Measurements from ENCODE around the gene SLC9A3.

Gene SLC9A3

DNA sequence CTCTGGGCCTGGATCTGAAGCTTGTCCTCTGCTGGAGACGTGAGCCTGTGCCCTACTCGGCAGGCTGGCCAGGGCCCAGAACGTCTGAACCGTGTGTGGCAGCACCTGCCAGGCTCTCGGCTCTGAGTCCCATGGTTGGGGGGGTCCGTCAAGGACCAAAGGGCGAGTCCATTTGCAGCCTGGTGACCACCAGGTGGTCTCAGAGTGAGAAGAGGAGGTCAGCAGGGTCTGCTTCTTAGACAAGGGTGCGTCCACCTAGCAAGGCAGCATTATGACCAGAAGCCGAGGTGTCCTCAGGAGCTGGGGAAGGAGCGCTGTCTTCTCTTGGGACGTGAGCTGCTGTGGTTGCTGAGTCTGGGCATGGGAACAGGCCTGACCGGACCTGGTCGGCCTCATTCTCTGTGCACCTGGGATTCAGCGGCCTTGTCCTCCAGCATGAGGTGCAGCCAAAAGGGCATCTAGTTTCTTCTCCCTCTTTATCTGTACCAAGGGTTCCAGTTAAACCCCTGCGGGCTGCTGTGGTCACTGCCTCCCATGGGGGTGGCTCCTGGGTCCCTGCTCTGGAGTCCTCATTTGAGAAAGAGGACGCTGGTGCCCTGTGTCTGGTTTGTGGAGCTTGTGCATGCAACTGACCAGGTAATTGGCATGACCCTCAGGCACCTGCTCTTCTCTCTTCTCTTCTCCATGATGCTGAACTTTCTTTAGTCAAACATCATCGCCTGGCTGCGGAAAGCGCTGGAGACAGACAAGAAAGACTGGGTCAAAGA is 66.9 kb downstream of the SLC9A3 start:
- DNase-seq, result no peak

DNA sequence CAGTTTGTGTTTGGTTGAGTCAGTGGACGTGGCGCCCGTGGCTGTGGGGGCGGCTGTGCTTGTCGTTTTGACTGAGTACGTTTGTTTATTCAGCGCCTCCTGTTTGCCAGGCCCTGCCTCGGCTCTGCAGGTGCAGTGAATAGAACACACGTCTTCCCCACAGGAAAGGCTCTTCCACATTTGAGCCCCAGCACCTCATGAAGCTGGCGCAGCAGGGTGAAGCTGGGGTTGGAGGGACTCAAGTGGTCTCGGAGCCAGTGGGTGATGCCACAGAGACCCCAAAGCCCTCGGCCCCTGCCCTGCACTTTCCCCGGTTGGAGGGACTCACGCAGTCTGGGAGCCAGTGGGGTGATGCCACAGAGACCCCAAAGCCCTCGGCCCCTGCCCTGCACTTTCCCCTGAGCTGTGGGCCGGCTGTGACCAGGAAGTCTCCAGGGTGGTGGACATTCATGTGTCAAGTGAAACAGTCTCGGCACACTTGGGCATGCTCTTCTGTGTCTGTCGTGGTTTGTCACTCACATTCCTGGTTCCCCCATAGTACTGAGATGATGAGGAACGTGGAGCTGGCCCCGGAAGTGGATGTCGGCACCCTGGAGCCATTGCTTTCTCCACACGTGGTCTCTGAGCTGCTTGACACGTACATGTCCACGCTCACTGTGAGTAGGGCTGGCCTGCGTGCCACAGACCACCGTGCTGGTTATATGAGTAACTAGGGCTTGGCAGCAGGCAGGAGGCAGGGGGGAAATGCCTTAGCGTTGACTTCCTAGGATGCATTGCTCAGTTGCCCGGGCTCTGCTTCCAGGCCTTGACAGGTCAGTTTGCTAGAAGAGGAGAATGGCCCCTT is 67.7 kb downstream of the SLC9A3 start:
- no peak for DNase-seq

DNA sequence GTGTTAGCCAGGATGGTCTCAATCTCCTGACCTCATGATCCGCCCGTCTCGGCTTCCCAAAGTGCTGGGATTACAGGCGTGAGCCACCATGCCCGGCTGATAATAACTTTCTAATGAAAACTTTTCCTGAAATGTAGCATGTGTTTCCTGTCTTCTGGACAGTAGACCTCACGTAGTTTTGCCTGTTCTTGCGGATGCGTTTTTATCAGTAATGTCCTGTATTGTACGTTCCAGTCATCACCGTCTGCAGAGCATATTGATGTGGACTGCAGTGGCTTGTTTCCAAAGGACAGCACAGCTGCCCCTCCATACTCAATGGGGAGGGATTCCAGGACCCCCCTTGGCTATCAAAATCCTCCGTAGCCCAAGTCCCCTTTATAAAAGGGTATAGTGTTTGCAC is 68.4 kb downstream of the SLC9A3 start:
- DNase-seq, result no peak

DNA sequence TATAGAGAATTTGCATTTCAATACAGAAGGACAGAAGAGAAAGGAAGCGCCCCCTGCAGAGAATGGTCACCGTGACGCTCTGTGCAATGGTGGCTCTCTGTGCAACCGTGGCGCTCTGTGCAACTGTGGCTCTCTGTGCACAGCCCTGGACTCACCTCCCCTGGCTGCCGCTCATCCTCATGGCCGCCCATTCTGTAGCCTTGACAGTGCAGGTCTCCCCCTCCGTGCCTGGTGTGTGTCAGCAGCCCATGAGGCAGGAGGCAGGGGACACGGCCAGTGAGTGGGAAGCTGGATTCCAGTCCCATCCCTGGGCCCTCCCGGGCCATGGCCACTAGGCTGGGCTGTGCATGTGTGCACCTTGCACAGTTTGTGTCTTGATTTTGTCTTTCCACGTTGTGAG is 69.3 kb downstream of the SLC9A3 start:
- DNase-seq, result no peak

DNA sequence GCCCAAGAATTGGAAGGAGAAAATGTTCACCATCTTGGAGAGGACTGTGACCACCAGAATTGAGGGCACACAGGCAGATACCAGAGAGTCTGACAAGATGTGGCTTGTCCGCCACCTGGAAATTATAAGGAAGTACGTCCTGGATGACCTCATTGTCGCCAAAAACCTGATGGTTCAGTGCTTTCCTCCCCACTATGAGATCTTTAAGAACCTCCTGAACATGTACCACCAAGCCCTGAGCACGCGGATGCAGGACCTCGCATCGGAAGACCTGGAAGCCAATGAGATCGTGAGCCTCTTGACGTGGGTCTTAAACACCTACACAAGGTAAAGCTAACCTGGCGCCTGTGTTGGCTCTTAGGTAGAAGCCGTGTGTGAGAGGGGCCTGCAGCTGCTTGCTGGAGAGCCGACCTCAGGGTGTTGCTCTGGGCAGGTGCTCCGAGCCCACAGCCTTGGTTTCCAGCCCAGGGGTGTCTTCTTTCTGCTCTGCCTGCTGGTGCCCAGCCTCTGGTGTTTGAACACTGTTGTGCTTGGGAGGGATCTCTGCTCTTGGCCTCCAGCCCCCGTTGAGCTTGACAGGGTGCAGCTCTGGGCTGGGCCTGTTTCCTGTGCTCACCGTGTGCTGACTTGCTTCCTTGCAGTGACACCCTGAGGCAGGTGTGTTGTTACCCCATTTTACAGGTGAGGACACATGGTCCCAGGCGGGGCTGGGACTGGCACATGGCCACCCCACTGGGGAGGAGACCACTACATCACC is 70.3 kb downstream of the SLC9A3 start:
- no peak for DNase-seq

DNA sequence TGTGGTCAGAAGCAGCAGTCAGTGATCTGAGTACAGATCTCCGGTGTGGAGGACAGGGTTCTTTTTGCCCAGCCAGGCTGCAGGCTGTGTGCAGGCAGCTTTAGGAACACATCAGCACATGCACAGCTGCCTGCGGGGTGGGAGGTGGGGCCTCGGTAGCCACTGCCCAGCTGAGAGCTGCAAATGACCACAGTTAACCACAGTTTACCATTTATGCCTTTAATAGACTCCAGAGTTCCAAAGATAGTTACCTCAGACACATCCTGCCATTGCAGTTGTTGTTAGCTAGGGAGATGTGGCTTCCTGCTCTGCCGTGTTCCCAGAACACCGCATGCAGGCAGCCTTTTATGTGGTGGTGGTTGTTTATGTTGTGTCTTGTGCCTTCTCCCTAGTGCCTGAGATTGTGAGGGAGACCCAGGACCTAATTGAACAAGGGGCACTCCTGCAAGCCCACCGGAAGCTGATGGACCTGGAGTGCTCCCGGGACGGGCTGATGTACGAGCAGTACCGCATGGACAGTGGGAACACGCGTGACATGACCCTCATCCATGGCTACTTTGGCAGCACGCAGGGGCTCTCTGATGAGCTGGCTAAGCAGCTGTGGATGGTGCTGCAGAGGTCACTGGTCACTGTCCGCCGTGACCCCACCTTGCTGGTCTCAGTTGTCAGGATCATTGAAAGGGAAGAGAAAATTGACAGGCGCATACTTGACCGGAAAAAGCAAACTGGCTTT is 71.1 kb downstream of the SLC9A3 start:
- no peak for DNase-seq

DNA sequence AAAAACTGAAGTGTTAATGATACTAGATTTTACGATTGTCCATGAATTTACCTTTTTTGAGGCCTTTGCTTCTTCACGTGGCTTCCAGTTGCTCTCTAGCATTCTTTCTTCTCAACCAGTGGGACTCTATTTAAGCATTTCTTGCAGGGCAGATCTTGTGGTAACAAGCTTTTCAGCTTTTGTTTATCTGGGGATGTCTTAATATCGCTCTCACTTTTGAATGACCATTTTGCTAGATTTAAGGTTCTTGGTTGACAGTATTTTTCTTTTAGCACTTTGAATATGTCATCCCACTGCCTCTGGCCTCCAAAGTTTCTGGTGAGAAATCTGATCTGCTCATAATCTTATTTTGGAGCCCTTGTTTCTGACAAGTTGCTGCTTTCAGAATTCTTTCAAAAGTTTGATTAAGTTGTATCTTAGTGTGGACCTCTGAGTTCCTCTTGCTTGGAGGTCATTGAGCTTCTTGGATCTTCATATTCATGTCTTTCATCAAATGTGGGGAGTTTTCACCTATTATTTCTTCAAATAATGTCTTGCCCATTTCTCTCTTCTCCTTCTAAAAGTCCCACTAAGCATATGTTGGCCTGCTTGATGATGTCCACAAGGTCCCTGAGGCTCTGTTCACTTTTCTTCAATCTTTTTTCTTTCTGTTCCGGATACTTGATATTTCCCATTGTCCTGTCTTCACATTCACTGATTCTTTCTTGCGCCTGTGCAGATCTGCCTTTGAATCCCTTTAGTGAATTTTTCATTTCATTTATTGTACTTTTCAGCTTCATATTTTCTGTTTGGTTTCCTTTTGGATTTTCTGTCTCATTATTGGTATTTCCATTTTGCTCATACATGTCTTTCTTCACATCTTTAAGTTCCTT is 72.4 kb downstream of the SLC9A3 start:
- DNase-seq, result no peak

DNA sequence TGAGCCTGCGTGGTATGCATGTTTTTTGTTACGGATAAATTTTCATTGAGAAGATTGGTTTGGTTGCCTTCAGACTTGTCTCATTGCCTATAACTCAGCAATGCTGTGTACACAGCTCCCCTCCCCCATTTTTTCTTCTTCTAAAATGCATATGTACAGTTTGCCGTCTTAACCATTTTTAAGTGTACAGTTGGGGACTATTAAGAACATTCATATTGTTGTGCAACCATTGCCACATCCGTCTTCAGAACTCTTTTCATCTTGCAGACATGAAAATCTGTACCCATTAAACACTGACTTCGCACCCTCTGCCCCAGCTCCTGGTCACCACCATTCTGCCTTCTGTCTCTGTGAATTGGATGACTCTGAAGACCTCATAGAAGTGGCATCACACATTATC is 75.1 kb downstream of the SLC9A3 start:
- no peak for DNase-seq

DNA sequence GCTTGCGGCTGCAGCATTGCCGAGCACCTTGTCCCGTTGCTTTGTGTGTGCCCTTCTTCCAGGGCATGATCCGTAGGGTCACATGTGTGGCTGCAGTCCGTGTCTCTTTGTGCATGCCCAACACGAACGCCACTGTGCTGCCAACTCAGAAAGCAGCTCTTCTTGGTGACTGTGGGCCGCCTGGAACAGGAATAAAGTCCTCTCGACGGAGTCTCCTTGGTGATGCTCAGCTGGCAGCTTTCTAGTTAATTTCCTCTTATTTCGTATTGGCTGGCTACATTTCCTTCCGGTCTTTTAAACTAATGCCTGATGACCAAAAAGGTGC is 75.5 kb downstream of the SLC9A3 start:
- DNase-seq, result no peak

DNA sequence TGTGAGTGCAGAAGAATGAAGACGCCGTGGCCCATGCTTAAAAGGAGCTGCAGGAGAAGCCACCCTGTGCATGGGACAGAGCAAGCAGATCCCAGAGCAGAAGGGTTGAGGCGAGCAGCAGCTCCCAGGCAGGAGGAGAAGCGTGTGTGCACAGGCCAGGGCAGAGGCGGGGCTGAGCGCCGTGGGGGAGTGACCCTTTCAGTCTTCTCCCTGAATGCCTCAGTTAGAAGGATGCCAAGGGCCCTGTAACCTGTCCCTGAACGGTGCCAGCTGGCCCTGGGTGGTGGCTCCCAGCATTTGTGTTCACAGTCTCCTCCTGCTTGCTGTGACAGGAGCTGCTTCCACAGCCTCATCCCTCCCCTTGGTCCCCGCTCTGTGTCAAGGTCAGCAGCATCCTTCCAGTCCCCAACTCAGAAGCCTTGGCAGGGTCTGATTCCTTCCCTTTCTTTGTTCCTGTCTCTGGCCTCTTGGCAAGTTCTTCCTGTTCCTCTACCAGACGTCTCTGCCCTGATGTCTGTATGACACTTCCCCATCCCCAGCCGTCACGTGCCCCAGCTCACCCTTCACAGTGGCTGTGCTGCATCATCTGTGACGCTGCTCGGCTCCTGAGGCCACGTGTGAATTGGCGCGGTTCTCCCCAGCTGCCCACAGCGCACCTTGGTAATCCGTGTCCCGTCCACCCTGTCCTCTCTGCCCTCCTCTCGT is 76.0 kb downstream of the SLC9A3 start:
- DNase-seq, result no peak

DNA sequence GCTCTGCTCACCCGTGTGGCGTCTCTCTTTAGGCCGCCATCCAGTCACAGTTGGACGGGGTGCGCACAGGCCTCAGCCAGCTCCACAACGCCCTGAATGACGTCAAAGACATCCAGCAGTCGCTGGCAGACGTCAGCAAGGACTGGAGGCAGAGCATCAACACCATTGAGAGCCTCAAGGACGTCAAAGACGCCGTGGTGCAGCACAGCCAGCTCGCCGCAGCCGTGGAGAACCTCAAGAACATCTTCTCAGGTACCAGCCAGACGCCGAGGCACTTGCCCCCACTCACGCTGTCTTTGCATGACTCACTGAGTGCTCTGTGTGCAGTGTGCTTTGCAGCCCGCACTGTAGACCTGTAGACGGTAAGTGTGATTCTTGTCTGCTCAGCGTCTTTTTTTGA is 76.7 kb downstream of the SLC9A3 start:
- DNase-seq, result no peak

DNA sequence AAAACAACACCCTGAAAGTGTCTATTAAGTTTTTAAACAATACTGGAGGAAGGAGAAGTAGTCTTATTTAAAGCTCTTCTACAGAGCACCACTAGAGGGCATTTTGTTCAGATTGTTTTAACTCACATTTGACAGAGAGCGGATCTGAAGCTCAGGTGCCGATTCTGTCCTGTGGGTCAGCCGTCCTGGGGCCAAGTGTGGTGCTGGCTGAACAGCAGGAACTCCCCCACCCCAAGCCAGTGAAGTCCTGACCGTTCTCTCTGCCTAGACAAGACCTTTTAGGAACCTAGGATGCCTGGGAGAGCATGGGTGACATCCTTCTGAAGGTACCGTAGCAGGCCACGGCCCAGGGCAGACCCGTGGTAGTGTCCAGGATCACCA is 77.4 kb downstream of the SLC9A3 start:
- DNase-seq, result peak in 2 of 3 experiments; percentile 34 to 61

DNA sequence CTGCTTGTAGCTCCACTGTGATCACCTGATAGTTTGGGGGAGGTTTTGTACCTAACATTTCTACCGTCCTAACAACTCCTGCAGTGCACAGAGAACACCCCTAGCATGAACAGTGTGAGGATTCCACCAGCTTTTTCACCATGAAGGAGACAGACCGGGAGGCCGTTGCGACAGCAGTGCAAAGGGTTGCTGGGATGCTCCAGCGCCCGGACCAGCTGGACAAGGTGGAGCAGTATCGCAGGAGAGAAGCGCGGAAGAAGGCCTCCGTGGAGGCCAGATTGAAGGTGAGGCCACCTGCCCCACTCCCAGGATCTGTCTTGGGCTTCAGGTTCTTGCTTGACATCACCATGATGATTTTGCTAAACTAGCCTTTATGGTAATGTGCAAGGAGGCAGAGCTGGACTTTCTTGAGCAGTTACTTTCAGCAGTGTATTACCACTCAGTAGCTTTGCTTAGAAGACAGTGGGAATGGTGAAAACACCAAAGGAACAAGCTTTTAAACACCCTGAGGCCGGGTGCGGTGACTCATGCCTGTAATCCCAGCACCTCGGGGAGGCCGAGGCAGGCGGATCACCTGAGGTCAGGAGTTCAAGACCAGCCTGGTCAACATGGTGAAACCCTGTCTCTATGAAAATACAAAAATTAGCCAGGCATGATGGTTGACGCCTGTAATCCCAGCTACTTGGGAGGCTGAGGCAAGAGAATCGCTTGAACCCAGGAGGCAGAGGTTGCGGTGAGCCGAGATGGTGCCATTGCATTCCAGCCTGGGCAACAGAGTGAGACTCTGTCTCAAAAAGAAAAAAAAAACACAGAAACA is 78.0 kb downstream of the SLC9A3 start:
- DNase-seq, result no peak

DNA sequence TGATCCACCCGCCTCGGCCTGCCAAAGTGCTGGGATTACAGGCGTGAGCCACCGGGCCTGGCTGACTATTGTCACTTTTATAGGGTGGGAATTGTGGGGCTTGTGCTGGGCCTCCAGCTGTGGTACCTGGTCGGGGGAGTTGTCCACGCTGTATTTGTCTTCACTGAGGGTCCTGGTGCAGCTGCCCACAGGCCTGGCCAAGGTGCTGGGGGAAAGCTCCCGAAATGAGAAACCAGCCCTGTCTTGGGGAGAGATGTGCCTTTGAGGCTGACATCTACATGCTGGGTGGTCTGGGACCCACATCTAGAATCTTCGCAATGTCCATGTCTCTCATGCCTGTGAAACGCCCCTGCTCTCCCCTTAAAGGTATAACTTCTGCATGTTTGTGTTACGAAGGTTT is 78.7 kb downstream of the SLC9A3 start:
- no peak for DNase-seq

DNA sequence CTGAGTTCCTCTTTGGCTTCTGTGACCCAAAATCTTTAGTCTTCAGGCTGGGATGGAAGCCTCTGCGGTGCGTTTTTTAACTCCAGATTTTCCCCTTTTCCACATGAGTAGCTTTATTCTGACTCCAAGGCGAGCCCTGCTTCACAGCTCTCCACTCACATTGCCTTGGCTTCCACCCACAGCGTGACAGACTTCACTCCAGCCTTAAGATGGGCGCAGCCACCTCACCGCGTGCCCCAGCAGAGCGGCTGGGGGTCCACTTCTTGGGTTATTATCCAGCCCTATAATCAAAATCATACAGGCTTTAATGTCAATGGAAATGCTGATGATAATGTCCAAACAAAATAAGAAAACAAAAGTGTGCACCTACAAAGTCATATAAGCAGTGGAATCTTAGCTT is 80.0 kb downstream of the SLC9A3 start:
- DNase-seq, result no peak

DNA sequence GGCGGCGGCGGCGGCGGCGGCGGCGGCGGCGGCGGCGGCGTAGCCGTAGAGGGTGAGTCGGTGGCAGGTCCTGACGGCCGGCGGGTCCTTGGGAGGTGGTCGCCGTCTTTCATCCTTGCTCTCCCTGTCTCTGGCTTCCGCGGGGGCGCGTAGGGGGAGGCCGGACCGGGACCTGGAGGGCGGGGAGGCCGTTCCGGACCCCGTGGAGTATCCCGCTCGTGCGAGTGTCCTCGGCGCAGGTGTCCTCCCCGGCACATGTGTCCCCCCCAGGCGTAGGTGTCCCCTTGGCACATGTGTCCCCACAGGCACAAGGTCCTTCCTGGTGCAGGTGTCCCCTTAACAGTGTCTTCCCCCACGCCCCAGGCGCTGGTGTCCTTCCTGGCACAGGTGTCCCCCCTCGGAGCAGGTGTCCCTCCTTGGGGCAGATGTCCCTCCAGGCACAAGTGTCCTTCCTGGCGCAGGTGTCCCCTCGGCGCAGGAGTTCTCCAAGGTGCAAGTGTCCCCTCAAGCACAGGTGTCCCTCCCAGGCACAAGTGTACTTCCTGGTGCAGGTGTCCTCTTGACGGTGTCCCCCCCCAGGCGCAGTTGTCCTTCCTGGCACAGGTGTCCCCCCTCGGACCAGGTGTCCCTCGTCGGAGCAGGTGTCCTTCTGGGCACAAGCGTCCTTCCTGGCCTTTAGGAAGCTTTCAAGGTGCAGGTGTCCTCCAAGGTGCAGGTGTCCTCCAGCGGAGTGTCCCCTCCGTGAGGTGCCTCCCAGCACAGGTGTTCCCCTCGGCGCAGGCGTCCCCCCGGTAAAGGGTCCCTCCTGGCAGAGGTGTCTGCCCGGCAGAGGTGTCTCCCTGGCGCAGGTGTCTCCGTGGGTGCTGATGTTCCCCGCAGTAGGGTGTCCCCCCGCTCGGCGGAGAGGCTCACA is 80.8 kb downstream of the SLC9A3 start:
- peak; percentile 51 to 81 (median 73) for DNase-seq

DNA sequence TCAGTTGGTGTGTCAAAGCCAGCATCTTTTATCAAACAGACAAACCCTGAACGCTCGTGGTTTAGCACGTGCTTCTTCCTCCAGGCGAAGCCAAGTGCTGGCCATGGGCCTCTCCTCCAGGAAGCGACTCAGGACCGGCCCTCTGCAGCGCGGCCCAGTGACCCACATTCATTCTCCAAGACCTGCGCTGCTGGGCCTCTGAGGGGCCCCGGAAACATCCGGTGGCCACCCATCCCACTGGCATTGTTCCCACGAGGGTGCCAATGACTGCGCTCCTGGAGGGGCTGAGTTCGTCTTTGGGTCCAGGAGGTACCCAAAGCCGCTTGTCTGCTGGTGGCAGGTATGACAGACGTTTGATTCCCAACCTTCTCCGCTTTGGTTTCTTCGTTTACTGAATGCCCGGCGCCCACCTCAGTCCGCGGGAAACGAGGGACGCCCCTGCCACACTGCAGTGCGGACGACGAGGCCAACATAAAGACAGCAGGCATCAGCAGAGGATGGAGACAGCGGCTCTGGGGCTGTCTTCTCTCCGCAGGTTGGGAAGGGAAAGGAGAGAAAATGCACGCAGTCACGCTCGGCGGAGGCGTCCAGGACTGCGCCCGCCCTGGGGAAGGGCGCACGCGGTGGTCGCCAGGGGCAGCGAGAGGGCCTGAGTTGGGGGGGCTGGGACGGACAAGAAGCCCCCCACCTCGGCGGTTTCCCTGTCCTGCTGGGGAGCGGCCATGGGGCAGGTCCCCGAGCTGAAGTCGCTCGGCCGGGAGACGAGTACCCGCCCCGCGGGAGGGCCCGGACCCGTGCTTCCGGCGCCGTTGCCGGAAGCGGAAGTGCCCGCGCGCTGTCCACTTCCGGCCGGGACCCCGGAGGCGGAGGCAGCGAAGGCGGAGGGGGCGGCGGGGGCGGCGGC is 81.7 kb downstream of the SLC9A3 start, which contains the start of gene EXOC3:
EXOC3 (plus strand) TSS at position 842 of the 904 bp plus-strand sequence. CDS start 3,030 bp downstream, outside the sequence.
- DNase-seq, result peak; percentile 77 to 84 (median 82)

DNA sequence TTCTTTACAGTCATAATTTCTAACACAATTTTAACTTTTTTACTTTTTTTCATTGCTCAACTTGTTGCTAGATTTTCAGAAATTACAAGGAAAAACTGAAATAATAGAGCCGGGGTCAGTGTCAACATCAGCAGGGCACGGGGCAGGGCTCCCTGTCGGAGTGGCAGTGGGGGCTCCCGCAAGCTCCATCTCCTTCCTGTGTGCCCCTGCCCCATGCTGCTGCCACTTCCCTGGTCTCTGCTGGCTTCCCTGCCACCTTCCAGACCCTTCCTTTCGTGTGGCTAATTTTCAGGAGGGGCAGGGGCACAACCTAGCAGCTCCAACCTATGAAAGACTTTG is 82.3 kb downstream of the SLC9A3 start:
- DNase-seq, result no peak

All from NCI-H1417 (cell line).